Erythroblast (primary cell): ENCODE measurements around the gene RREB1.

ENCODE experiments used
- GATA1 ChIP-seq: IDR thresholded peaks from 2 replicates; pipeline ENCODE4 v1.6.1; 2011; ENCODE audit warnings: low read depth, mild to moderate bottlenecking, control low read depth, low read length, moderate library complexity
- POLR2A ChIP-seq: IDR thresholded peaks from 2 replicates; pipeline ENCODE4 v1.6.1; 2011; ENCODE audit warnings: mild to moderate bottlenecking, low read length

GRCh38 chr6:7213416-7213815 is 105.7 kb downstream of the RREB1 start:
- TF ChIP-seq POLR2A: no peak
- TF ChIP-seq GATA1: no peak
